BJ (cell line): ENCODE results near the gene CRYBB1. TPM values are rescaled to one million over a fixed set of nuclear protein-coding genes. Genes with fewer than 3 reads are reported as not detected.

Experiments used
- CTCF ChIA-PET: fragments of 350-600 bp; formaldehyde crosslinking; extraction: SDS; loops from one replicate; lab custom pipeline; 2021; ENCODE audit warnings: antibody characterized with exemption, inconsistent platforms; lab: Yijun Ruan, JAX
- POLR2A ChIA-PET: fragments of 300-600 bp; sonication (Branson Sonifier 250); formaldehyde crosslinking; extraction: SDS; loops from one replicate; lab custom pipeline; 2021; ENCODE audit warnings: antibody characterized with exemption; lab: Charles Lee
- DNase-seq: peaks from one replicate; pipeline ENCODE4 v3.0.0-alpha.2; 2011; ENCODE audit warnings: low read depth
- H3K27me3 ChIP-seq: 2 replicates; pipeline ENCODE4 v1.6.0; 2011; ENCODE audit warnings: low read length; ENCODE audit not compliant: control insufficient read depth, insufficient read depth
- H3K36me3 ChIP-seq: 2 replicates; pipeline ENCODE4 v1.5.1; 2011; ENCODE audit warnings: low read length; ENCODE audit not compliant: control insufficient read depth, insufficient read depth
- H3K4me3 ChIP-seq: 2 replicates; pipeline ENCODE4 v1.5.1; 2011; ENCODE audit warnings: low read depth, mild to moderate bottlenecking, control low read depth, low read length
- CTCF ChIP-seq: IDR thresholded peaks from 2 replicates; pipeline ENCODE4 v1.5.1; 2011; ENCODE audit warnings: low read depth, mild to moderate bottlenecking, control low read depth, inconsistent platforms, low read length, moderate library complexity; ENCODE audit not compliant: insufficient read depth
- polyA plus RNA-seq: library from polyadenylated mRNA; depleted of rRNA; stranded (reverse); fragments of >200 nt; gene quantifications from 2 replicates; pipeline ENCODE4 v1.2.3, GENCODE V29; 2011

CRYBB1 gene
- polyA plus RNA-seq, 1 experiment = not detected

DNA sequence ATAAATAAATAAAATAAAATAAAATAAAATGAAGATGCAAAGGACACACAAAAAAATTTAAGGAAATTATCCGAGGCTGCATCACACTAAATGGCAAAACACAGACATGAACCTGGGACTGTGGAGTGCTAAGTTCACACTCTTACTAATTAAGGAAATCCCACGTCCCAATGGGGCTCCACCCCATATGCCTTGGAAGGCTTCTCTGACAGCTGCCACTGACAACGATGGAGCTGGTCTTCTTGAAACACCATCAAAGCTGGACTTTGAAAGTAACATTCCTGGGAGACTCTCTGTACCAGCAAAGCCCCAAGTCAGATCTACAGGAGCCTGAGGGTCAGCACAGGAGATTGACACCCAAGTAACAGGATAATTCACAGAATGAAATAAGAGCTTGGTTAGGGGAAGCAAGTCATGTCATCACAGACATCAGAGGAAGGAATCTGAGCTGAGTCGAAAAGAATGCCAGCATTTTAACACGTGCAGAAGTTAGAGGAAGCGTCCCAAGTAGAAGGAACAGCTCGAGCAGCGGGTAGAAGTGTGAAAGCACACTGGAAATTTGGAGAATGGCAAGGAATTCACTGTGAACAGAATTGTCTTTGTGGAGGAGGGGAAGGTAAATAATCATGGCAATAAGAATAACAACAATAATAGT is 41.7 kb downstream of the CRYBB1 start:
- Histone ChIP-seq H3K27me3 (no peaks in the 10 kb centered on the region), H3K36me3 (no peaks in the 10 kb centered on the region), H3K4me3 (no peak overlapping the region)
- TF ChIP-seq CTCF = no peak
- no peak for DNase-seq
- ChIA-PET CTCF (interaction anchor here (1.0 kb wide), 1 partner anchor 9 kb away, joined by 4 read pairs; no protein-coding TSS in a partner anchor), POLR2A (no interaction called here)

DNA sequence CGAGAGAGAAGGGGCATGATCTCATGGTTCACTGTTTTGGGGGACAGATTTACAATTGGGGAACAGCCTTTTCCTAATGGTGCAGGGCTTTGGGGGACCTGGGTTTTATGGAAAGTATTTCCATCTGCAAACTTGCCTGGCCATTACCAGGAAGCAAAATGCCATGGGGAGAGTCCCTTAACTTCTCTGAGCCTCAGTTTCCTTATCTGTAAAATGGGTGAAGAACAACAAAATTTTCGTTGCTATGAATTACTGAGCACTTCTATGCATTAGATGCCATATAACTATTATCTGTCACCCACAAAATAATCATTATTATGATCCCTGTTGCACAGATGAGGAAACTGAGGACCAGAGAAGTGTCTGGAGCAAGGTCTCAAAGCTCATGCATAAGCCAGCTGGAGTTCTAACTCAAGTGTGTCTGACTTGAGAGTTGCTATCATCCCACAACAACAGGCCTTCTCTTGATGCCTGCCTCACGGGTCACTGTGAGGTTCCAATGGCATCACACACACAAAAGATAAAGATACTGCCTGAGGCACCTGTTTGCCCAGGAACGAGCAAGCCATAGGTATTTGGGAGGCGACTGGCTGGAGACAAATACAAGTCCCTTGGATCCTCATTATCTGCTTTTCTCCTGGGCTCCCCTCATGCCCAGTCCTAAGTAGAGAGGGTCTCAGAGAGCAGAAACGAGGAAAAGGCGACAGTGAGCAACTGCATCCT is 43.7 kb downstream of the CRYBB1 start:
- no peak for TF ChIP-seq CTCF
- CTCF ChIA-PET = no interaction called here
- H3K36me3 ChIP-seq = 0 out of 2 replicates have a peak, but pooled peaks cover 1% of the 10 kb centered on the region
- no peak for DNase-seq
- H3K27me3 ChIP-seq = no peaks in the 10 kb centered on the region
- no peak overlapping the region for H3K4me3 ChIP-seq
- POLR2A ChIA-PET = no interaction called here

GRCh38 chr22:26573026-26573662 is 44.7 kb downstream of the CRYBB1 start:
- TF ChIP-seq CTCF = no peak
- POLR2A ChIA-PET = no interaction called here
- no peak overlapping the region for H3K4me3 ChIP-seq
- H3K36me3 ChIP-seq = 0 out of 2 replicates have a peak, but pooled peaks cover 1% of the 10 kb centered on the region
- DNase-seq = no peak
- H3K27me3 ChIP-seq = no peaks in the 10 kb centered on the region
- CTCF ChIA-PET = interaction anchor here (0.7 kb wide), 1 partner anchor 21 kb away, joined by 3 read pairs; no protein-coding TSS in a partner anchor

- ChIA-PET POLR2A (no interaction called here), CTCF (interaction anchor here (0.9 to 1.5 kb wide), 2 partner anchors 11 to 16 kb away, joined by 3 to 4 read pairs; no protein-coding TSS in a partner anchor)
- Histone ChIP-seq H3K36me3 (0 out of 2 replicates have a peak, but pooled peaks cover 1% of the 10 kb centered on the region), H3K4me3 (no peak overlapping the region), H3K27me3 (no peaks in the 10 kb centered on the region)
- no peak for DNase-seq
- TF ChIP-seq CTCF = no peak
Measured at GRCh38 chr22:26570864-26571525, 46.8 kb downstream of the CRYBB1 start.
